22Rv1 (cell line): ENCODE data around the gene NADSYN1.

Source experiments
- H3K27ac ChIP-seq: fragments of 450-650 bp; 2 replicates; pipeline ENCODE4 v1.5.1; 2017
- ZFX ChIP-seq: fragments of 450-650 bp; IDR thresholded peaks from 2 replicates; pipeline ENCODE4 v1.6.1; 2017; ENCODE audit warnings: antibody characterized with exemption, borderline replicate concordance
- TF ChIP-seq, protein P1 (sequence below): fragments of 450-650 bp; IDR thresholded peaks from 2 replicates; pipeline ENCODE4 v1.5.1; 2017; ENCODE audit warnings: mild to moderate bottlenecking

NADSYN1 gene

DNA sequence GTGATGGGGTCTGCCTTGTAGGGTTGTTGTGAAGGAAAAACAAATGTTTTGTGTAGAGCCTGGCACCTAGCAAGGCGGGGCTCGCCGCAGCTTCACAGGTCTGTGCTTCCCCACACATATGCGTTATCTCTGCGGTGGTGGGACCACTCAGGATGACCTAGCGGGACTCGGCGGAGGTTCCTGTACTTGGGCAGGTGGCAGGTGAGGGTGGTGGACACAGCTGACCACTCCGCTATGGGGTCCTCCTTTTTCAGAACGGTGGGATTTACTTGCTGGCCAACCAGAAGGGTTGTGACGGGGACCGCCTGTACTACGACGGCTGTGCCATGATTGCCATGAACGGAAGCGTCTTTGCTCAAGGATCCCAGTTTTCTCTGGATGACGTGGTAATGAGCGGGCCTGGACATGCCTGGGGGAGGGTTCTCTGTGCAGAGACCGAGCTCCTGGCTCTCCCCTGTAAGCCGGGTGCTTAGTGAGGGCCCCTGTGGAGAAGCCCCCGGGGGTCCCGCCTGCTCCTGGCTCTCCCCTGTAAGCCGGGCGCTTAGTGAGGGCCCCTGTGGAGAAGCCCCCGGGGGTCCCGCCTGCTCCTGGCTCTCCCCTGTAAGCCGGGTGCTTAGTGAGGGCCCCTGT, 21.3 kb downstream of the NADSYN1 start:
- TF ChIP-seq, protein P1, sequence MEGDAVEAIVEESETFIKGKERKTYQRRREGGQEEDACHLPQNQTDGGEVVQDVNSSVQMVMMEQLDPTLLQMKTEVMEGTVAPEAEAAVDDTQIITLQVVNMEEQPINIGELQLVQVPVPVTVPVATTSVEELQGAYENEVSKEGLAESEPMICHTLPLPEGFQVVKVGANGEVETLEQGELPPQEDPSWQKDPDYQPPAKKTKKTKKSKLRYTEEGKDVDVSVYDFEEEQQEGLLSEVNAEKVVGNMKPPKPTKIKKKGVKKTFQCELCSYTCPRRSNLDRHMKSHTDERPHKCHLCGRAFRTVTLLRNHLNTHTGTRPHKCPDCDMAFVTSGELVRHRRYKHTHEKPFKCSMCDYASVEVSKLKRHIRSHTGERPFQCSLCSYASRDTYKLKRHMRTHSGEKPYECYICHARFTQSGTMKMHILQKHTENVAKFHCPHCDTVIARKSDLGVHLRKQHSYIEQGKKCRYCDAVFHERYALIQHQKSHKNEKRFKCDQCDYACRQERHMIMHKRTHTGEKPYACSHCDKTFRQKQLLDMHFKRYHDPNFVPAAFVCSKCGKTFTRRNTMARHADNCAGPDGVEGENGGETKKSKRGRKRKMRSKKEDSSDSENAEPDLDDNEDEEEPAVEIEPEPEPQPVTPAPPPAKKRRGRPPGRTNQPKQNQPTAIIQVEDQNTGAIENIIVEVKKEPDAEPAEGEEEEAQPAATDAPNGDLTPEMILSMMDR, result no peak
- H3K27ac ChIP-seq, result no peak overlapping the region

DNA sequence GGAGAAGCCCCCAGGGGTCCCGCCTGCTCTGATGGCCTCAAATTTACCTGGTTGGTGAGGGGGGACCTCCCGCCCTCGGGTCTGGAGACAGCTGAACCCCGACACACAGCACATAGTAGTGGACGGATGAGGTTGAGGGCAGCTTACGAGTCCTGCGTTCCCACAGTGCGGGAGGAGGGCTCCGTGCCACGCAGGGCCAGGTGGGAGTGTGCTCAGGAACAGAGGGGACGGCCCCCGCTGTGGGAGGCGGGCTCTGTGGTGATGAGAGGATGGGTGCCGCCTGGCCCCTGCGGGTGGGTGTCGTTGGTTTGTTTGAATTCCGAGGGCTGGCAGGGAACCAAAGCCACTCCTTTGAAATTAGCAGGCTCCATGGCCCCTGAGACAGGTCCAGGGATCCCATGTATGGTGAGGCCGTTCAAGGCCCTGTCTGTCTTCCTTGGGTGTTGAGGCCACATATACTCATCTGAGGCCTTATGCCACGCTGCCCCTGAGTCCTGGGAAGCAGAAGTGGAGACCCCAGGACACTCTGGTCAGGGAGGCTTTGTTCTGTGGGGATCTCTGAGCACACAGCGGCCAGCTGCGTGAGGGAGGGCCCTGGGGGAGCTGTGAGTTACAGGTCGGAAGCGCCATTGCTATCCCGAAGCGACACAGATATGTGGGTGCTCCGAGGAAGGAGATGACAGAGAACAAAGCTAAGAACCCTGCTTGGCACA, 21.9 kb downstream of the NADSYN1 start:
- H3K27ac ChIP-seq, result no peak overlapping the region
- TF ChIP-seq ZFX, result no peak
- TF ChIP-seq, protein P1, result no peak

DNA sequence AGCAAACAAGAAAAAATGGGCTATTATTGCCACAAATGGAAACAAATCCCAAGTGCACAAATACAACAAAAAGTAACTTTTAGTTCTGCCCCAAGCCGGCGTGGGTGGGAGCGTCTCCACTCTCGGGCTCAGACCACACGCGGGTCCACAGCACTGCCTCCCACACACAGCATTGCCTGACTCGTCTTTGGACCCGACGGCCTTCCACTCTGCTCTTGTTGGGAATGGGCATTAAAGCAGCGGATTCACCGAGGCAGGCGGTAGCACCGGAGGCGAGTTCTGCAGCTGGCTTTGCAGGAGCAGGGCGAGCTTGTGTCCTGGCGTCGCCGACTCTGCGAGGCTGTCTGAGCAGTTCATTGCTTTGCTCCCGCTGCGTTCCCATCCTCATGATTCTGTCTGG, 23.0 kb downstream of the NADSYN1 start:
- TF ChIP-seq, protein P1, result no peak
- TF ChIP-seq ZFX, result no peak
- H3K27ac ChIP-seq, result no peak overlapping the region

DNA sequence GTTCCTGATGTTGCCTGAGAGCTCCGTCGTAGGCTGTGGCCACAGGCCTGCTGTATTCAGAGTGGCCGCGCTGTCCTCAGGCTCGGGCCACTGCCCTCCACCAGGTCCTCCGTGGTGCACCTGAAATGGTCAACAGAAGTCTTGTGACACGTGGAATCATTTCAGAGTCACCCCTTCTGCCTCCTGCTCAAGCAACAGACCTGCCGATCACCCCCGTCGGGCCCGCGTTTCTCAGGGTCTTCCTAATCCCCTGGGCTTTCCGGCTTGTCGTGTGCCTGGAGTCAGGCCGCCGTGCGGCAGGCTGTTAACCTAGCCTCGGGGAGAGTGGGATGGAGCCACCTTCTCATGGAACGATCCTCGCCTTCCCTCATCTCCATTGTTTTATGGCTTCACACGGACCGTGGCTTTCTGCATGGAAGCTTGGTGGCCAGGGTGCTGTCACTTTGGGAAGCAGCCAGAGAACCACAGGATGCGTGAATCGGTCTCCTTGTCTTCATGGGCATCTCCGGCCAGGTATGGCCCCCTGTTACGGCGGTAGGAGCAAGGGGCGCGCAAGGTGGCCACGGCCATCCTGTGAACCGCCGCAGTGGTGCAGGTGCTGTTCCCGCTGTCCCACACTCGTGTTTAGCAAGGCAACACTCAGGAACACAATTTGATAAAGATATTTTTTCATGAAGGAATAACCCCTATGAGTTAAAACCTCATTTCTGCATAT, 24.1 kb downstream of the NADSYN1 start:
- no peak for TF ChIP-seq ZFX
- TF ChIP-seq, protein P1, result no peak
- no peak overlapping the region for H3K27ac ChIP-seq

DNA sequence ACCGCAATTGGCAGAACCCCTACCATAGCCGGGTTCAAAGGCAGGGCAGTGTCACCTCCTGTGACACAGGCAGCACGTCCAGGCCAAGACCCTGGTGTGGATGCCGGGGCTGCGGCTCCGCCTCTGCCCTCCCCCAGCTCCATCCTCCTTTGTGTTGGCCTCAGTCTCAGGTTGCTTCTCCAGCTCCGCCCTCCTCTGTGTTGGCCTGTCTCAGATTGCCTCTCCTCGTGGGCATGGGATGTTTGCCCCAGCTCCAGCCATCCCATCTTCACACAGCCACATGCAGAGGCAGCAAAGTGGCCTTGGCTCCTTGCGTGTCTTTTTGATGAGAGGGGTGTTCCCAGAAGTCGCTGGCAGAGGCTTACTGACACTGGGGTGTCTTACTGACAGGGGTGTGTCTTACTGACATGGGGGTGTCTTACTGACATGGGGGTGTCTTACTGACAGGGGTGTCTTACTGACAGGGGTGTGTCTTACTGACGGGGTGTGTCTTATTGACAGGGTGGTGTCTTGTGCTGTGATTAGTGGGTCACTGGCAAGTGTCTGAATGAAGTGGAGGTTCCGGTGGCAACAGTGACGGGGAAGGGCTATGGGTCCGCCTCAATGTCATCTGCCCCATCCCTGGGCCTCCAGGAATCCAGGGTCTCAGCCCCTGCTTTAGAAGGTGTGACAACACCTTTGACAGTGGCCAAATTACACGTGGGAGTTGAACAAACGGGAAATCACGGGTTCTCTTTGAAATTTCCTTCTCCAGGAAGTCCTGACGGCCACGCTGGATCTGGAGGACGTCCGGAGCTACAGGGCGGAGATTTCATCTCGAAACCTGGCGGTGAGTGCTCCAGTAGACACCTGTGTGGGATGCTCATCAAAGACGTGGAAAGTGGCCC, 24.9 kb downstream of the NADSYN1 start:
- no peak for TF ChIP-seq ZFX
- TF ChIP-seq, protein P1, result no peak
- H3K27ac ChIP-seq, result no peak overlapping the region

DNA sequence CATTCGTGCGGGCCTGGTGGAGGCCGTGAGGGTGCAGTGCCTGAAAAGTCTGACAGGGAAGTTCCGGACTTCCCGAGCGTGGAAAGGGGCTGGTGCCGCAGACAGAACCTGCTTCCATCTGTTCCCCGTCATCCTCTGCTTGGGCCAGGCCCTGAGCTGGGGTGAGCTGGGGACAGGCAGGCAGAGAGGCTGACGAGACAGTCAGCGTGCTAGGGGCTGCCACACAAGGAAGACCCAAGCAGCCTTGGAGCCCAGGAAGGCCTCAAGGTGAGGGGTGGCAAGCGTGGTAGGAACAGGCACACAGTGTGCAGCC, 25.5 kb downstream of the NADSYN1 start:
- TF ChIP-seq, protein P1, result no peak
- no peak for TF ChIP-seq ZFX
- no peak overlapping the region for H3K27ac ChIP-seq
